ENCODE measurements around the gene SNN.

Gene SNN

DNA sequence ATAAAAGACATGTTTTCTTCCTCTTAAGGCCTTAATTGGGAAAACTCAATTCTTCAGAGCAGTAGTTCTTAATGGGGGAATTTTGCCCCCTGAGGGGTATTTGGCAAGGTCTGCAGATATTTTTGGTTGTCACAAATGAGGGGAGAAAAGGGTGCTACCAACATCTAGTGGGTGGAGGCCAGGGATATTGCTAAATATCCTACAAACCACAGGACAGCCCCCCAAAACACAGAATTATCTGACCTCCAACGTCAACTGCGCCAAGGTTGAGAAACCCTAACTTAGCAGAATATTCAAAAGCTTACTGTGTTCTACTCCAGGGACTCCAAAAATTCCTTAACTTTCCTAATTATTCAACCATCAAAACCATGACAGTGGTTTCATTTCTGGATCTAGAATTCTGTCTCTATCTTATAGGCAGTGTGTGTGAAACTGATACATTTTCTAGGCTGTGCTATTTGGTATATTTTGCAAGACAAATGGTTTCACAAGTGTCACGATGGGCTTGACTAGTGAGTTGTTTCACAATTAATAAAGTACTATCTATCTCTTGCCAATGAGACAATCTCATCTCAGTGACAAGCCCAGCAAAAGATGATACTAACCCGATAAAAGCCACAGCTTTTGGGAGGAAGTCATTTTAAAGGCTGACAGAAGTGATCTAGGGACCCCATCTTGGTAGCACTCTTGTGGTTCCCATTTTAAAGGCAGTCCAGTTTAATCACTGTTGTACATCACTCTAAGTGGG, 59.7 kb downstream of the SNN start:
- no peak for FAIRE-seq
- no peak for DNase-seq (ENCODE audit: low spot score)

Measured in urothelium cell line (cell line).